SK-N-SH (cell line): ENCODE measurements around the gene COMMD10. TPM values are rescaled to one million over a fixed set of nuclear protein-coding genes. Genes with fewer than 3 reads are reported as not detected.

Source experiments
- CTCF ChIA-PET: fragments of 300-600, 350-600 bp; formaldehyde crosslinking; extraction: SDS; loops from one replicate; lab custom pipeline; 2021; lab: Yijun Ruan, JAX
- POLR2A ChIA-PET: fragments of 350-600 bp; sonication (Branson Sonifier 250); formaldehyde crosslinking; extraction: SDS; loops from one replicate; lab custom pipeline; 2020; ENCODE audit warnings: antibody characterized with exemption, inconsistent platforms; lab: Yijun Ruan, JAX
- DNase-seq: peaks from one replicate; pipeline ENCODE4 v3.0.0; 2012
- H2AFZ ChIP-seq: fragments of 200-600 bp; sonication (generic); 2 replicates; pipeline ENCODE4 v1.8.1; 2016; ENCODE audit warnings: antibody characterized with exemption, mild to moderate bottlenecking, low read depth
- H3F3A ChIP-seq: fragments of 200-600 bp; sonication (generic); replicated peaks from 2 replicates; pipeline ENCODE3; 2016; ENCODE audit warnings: antibody characterized with exemption, mild to moderate bottlenecking; ENCODE audit not compliant: insufficient read depth
- H3K27ac ChIP-seq, 2 experiments: fragments of 200-500 bp in 1 of 2; fragments of 200-600 bp in 1 of 2; sonication (Bioruptor generic) in 1 of 2; sonication (generic), shearing (Covaris generic) in 1 of 2; 2 replicates each; pipeline versions ENCODE4 v1.5.1 to v1.6.1; 2014 to 2016; ENCODE audit warnings: low read depth in 2 of 2, inconsistent platforms in 1 of 2, low read length in 1 of 2, mild to moderate bottlenecking in 1 of 2, mixed read lengths in 1 of 2
- H3K27me3 ChIP-seq: fragments of 200-600 bp; sonication (generic), shearing (Covaris generic); 2 replicates; pipeline ENCODE4 v1.6.1; 2016; ENCODE audit warnings: mixed run types; ENCODE audit not compliant: insufficient read depth
- H3K36me3 ChIP-seq, 2 experiments: fragments of 200-500 bp in 1 of 2; fragments of 200-600 bp in 1 of 2; sonication (Bioruptor generic) in 1 of 2; sonication (generic) in 1 of 2; replicated peaks in 1 of 2; 2 replicates each; pipeline versions ENCODE3 to v1.5.1; 2014 to 2016; ENCODE audit warnings: low read length in 1 of 2, mild to moderate bottlenecking in 1 of 2; ENCODE audit not compliant: insufficient read depth in 2 of 2, control insufficient read depth in 1 of 2
- H3K4me1 ChIP-seq, 2 experiments: fragments of 200-500 bp in 1 of 2; fragments of 200-600 bp in 1 of 2; sonication (Bioruptor generic) in 1 of 2; sonication (generic), shearing (Covaris generic) in 1 of 2; 2 replicates each; pipeline versions ENCODE4 v1.5.1 to v1.6.1; 2014 to 2016; ENCODE audit warnings: low read depth in 1 of 2, low read length in 1 of 2, mixed run types in 1 of 2; ENCODE audit not compliant: insufficient read depth in 2 of 2, control insufficient read depth in 1 of 2
- H3K4me2 ChIP-seq: fragments of 200-600 bp; sonication (generic), shearing (Covaris generic); 2 replicates; pipeline ENCODE4 v1.6.1; 2017; ENCODE audit warnings: mixed run types
- H3K4me3 ChIP-seq, 2 experiments: fragments of 200-500 bp in 1 of 2; fragments of 200-600 bp in 1 of 2; sonication (Bioruptor generic) in 1 of 2; sonication (generic), shearing (Covaris generic) in 1 of 2; 2 replicates each; pipeline versions ENCODE4 v1.5.1 to v1.8.1; 2014 to 2016; ENCODE audit warnings: low read depth in 2 of 2, inconsistent platforms in 1 of 2, low read length in 1 of 2, mild to moderate bottlenecking in 1 of 2, mixed read lengths in 1 of 2, moderate library complexity in 1 of 2
- H3K79me2 ChIP-seq: fragments of 200-600 bp; sonication (generic); 2 replicates; pipeline ENCODE4 v1.8.1; 2017; ENCODE audit warnings: mild to moderate bottlenecking; ENCODE audit not compliant: insufficient read depth
- H3K9ac ChIP-seq: fragments of 200-600 bp; sonication (generic); 2 replicates; pipeline ENCODE4 v1.6.1; 2017; ENCODE audit warnings: mixed run types
- H3K9me2 ChIP-seq: fragments of 200-600 bp; sonication (generic); 2 replicates; pipeline ENCODE4 v1.6.1; 2017; ENCODE audit warnings: mixed run types
- H3K9me3 ChIP-seq: fragments of 200-600 bp; sonication (generic); 2 replicates; pipeline ENCODE4 v1.6.1; 2017; ENCODE audit warnings: mixed run types, mild to moderate bottlenecking, moderate library complexity
- H4K20me1 ChIP-seq: fragments of 200-600 bp; sonication (generic); 2 replicates; pipeline ENCODE4 v1.6.1; 2017; ENCODE audit warnings: mild to moderate bottlenecking, mixed run types; ENCODE audit not compliant: insufficient read depth
- EZH2phosphoT487 ChIP-seq: fragments of 200-600 bp; sonication (generic); IDR thresholded peaks from 2 replicates; pipeline ENCODE4 v1.6.1; 2017; ENCODE audit warnings: low read depth, mixed run types, mild to moderate bottlenecking, antibody characterized with exemption, moderate library complexity, borderline replicate concordance
- FOSL2 ChIP-seq: IDR thresholded peaks from 2 replicates; pipeline ENCODE4 v1.4.0; 2012; ENCODE audit warnings: low read depth, mild to moderate bottlenecking, moderate library complexity, borderline replicate concordance
- NRF1 ChIP-seq: IDR thresholded peaks from 2 replicates; pipeline ENCODE4 v1.6.1; 2012; ENCODE audit warnings: low read depth, mild to moderate bottlenecking, low read length
- POLR2AphosphoS5 ChIP-seq: IDR thresholded peaks from 2 replicates; pipeline ENCODE4 v1.6.1; 2012; ENCODE audit warnings: low read depth, low read length
- RAD21 ChIP-seq: IDR thresholded peaks from 2 replicates; pipeline ENCODE4 v1.6.1; 2012; ENCODE audit warnings: mild to moderate bottlenecking, low read length
- RCOR1 ChIP-seq: fragments of 150-350 bp; IDR thresholded peaks from 2 replicates; pipeline ENCODE4 v1.6.1; 2017; ENCODE audit warnings: antibody characterized with exemption, low read length
- RFX5 ChIP-seq: IDR thresholded peaks from 2 replicates; pipeline ENCODE4 v1.6.1; 2012; ENCODE audit warnings: mild to moderate bottlenecking, improper control_type of control experiment, low read length
- SIN3A ChIP-seq: IDR thresholded peaks from 2 replicates; pipeline ENCODE4 v1.6.1; 2012; ENCODE audit warnings: low read depth, mild to moderate bottlenecking, low read length, moderate library complexity, borderline replicate concordance
- SMC3 ChIP-seq: IDR thresholded peaks from 2 replicates; pipeline ENCODE4 v1.6.1; 2012; ENCODE audit warnings: low read depth, low read length, improper control_type of control experiment
- TAF1 ChIP-seq: IDR thresholded peaks from 2 replicates; pipeline ENCODE4 v1.6.1; 2012; ENCODE audit warnings: low read depth, mild to moderate bottlenecking, low read length, moderate library complexity, borderline replicate concordance
- TCF12 ChIP-seq: IDR thresholded peaks from 2 replicates; pipeline ENCODE4 v1.4.0; 2012
- TEAD4 ChIP-seq: IDR thresholded peaks from 2 replicates; pipeline ENCODE4 v1.4.0; 2012; ENCODE audit warnings: mild to moderate bottlenecking, borderline replicate concordance; ENCODE audit not compliant: insufficient read depth
- WGBS: methylation state at CpG from one replicate; pipeline ENCODE4 v1.1.6; 2017; ENCODE audit warnings: low lambda C conversion rate; 5-methylcytosine and 5-hydroxymethylcytosine counted together
- polyA plus RNA-seq, 3 experiments: library from polyadenylated mRNA; depleted of rRNA; stranded (reverse); fragments of >200 nt; gene quantifications; 2 replicates each; pipeline ENCODE4 v1.2.3, GENCODE V29; 2012

Gene COMMD10
- polyA plus RNA-seq, 1 of the 3 experiments (the other 2 are of a cell fraction): 9.4 TPM

DNA sequence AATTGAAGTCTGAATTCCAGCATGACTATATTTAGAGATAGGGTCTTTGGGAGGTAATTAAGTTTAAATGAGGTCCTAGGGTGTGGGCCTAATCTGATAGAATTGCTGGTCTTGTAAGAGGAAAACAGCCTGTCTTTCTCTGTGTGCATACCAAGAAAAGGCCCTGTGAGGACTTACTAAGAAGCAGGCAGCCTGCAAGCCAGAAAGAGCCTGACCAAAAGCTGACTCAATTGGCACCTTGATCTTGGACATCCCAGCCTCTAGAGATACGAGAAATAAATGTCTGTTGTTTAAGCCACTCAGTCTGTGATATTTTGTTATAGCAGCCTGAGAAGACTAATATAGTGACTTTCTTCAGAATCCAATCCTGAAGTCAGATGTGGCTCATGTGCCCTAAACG, 38.0 kb upstream of the COMMD10 start (continued):
- no peak for TF ChIP-seq EZH2phosphoT487

DNA sequence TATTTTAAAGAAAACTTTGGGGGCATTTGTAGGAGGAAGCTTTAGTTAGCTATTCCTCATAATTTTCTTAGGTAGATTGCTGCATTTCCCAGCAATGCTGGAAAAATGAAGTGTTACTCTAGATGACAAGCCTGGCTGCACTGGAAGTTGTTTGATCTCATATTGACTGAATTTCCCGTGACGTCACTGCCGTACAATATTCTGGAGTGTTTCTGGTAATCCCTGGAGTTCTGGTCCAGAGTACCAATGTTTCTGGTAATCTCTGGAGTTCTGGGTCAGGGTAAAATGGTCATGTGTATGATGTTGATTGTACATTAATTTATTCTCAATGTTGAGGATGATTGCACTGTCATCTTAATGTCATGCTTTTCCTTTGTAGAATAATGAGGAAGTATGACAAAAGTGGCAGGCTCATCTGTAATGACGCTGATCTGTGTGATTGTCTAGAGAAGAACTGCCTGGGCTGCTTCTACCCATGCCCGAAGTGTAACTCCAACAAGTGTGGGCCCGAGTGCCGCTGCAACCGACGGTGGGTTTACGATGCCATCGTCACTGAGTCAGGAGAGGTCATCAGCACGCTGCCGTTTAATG, 26.4 kb upstream of the COMMD10 start:
- no peak overlapping the region for H3K4me3 ChIP-seq
- 79% methylated on average over 13 of the region's 13 CpGs for WGBS
- H3K36me3 ChIP-seq: no peaks in the 10 kb centered on the region
- H3K9ac ChIP-seq: no peak overlapping the region
- no peaks in the 10 kb centered on the region for H3K9me2 ChIP-seq
- H3K4me1 ChIP-seq: no peaks in the 10 kb centered on the region
- no peak for DNase-seq
- H3K4me2 ChIP-seq: no peak overlapping the region
- no peak overlapping the region for H2AFZ ChIP-seq
- no peaks in the 10 kb centered on the region for H3K79me2 ChIP-seq
- POLR2A ChIA-PET: no interaction called here
- H3K9me3 ChIP-seq: no peaks in the 10 kb centered on the region
- H3K27me3 ChIP-seq: no peaks in the 10 kb centered on the region
- no peaks in the 10 kb centered on the region for H4K20me1 ChIP-seq
- CTCF ChIA-PET: interaction anchor here (1.5 kb wide), 1 partner anchor 9 kb away, joined by 3 read pairs; no protein-coding TSS in a partner anchor
- H3K27ac ChIP-seq: no peak overlapping the region
- H3F3A ChIP-seq: no peaks in the 10 kb centered on the region
- no peak for TF ChIP-seq FOSL2

DNA sequence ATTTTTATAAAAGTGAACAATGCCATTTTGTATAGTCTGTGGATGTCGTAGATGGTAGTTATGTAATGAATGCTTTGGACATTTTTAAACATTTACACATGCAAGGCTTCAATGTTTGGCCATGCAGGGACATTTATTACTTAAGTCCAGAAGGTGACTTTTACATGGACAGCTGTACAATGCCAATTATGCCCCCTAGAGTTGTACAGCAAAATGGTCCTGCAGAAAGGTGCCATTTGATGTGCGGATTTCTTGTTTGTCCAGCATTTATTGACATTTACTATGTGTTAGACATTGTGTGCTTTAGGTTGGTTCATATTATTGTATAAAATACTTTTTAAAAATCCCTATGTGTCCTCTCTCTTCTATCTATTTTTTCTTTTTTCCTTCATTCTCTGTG, 22.5 kb upstream of the COMMD10 start:
- H2AFZ ChIP-seq: no peak overlapping the region
- TF ChIP-seq NRF1: no peak
- no peak for TF ChIP-seq TEAD4
- no peak for TF ChIP-seq TAF1
- TF ChIP-seq RCOR1: no peak
- TF ChIP-seq TCF12: no peak
- TF ChIP-seq EZH2phosphoT487: no peak
- no peak for TF ChIP-seq SIN3A
- no peak for TF ChIP-seq SMC3
- no peak for TF ChIP-seq RFX5
- TF ChIP-seq POLR2AphosphoS5: no peak
- no peak for TF ChIP-seq RAD21
- no peak overlapping the region for H3K27ac ChIP-seq
- POLR2A ChIA-PET: no interaction called here
- no peaks in the 10 kb centered on the region for H4K20me1 ChIP-seq
- H3K27me3 ChIP-seq: no peaks in the 10 kb centered on the region
- CTCF ChIA-PET: interaction anchor here (1.1 to 1.4 kb wide), 2 partner anchors 11 to 428 kb away, joined by 3 read pairs; no protein-coding TSS in a partner anchor
- H3K4me2 ChIP-seq: no peak overlapping the region
- H3F3A ChIP-seq: no peaks in the 10 kb centered on the region
- H3K9ac ChIP-seq: no peak overlapping the region
- no peaks in the 10 kb centered on the region for H3K36me3 ChIP-seq
- DNase-seq: no peak
- H3K4me1 ChIP-seq: no peaks in the 10 kb centered on the region
- no peaks in the 10 kb centered on the region for H3K79me2 ChIP-seq
- no peaks in the 10 kb centered on the region for H3K9me3 ChIP-seq
- no peaks in the 10 kb centered on the region for H3K9me2 ChIP-seq
- 85% methylated on average over 2 of the region's 2 CpGs for WGBS
- H3K4me3 ChIP-seq: no peak overlapping the region
